NAMALWA (cell line): ENCODE measurements around the gene CDY2B.
"Not testable (repeated sequence)": the region's sequence is repeated elsewhere in the genome, so short reads cannot be mapped to it uniquely, and the experiment has no call there.

Experiments
- DNase-seq: peaks from one replicate; pipeline ENCODE4 v3.0.0-alpha.2; 2015; ENCODE audit warnings: low spot score

The CDY2B gene

GRCh38 chrY:17880120-17880519 is at the start of gene CDY2B:
Gene CDY2B (minus strand): TSS chrY:17880220. CDS start chrY:17879892, 328 bp downstream.
- not testable (repeated sequence) for DNase-seq

GRCh38 chrY:17908009-17908408 is 28.0 kb upstream of the CDY2B start:
- DNase-seq, result not testable (repeated sequence)

GRCh38 chrY:17907351-17907750 is 27.3 kb upstream of the CDY2B start:
- not testable (repeated sequence) for DNase-seq

- not testable (repeated sequence) for DNase-seq
These were observed 1.7 kb upstream of the CDY2B start for GRCh38 chrY:17881697-17882096.

GRCh38 chrY:17876767-17877166 is 3.3 kb downstream of the CDY2B start:
- not testable (repeated sequence) for DNase-seq

GRCh38 chrY:17875401-17875800 is 4.6 kb downstream of the CDY2B start:
- DNase-seq, result not testable (repeated sequence)

- not testable (repeated sequence) for DNase-seq
These were observed 8.7 kb downstream of the CDY2B start for GRCh38 chrY:17871194-17871903.

GRCh38 chrY:17870737-17871136 is 9.3 kb downstream of the CDY2B start:
- not testable (repeated sequence) for DNase-seq

- DNase-seq, result not testable (repeated sequence)
These were observed 12.2 kb downstream of the CDY2B start for GRCh38 chrY:17867850-17868249.

GRCh38 chrY:17860634-17861033 is 19.4 kb downstream of the CDY2B start:
- not testable (repeated sequence) for DNase-seq

GRCh38 chrY:17856963-17857848 is 22.8 kb downstream of the CDY2B start:
- DNase-seq, result not testable (repeated sequence)

- not testable (repeated sequence) for DNase-seq
These were observed 23.5 kb downstream of the CDY2B start for GRCh38 chrY:17856508-17856907.

GRCh38 chrY:17849131-17849530 is 30.9 kb downstream of the CDY2B start:
- not testable (repeated sequence) for DNase-seq

GRCh38 chrY:17832149-17832548 is 47.9 kb downstream of the CDY2B start:
- not testable (repeated sequence) for DNase-seq
